HG03139 (cell line): ENCODE data around the gene TSPAN4.

ENCODE experiments used
- ATAC-seq: cut with Tn5 transposase; IDR thresholded peaks from one replicate; pipeline ENCODE4 v1.9.1; 2021; ENCODE audit not compliant: unreplicated experiment

The TSPAN4 gene

DNA sequence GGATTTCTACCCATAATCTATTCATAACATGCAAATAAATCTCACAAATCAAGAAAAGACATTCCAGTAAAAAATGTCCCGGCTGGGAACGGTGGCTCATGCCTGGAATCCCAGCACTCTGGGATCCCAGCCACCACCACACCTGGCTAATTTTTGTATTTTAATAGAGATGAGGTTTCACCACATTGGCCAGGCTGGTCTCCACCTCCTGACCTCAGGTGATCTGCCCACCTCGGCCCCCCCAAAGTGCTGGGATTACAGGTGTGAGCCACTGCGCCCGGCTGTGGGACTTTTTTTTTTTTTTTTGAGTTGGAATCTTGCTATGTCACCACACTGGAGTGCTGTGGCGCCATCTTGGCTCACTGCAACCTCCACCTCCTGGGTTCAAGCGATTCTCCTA, 63.3 kb downstream of the TSPAN4 start:
- no peak for ATAC-seq

GRCh38 chr11:907668-908067, 65.0 kb downstream of the TSPAN4 start:
- no peak for ATAC-seq

DNA sequence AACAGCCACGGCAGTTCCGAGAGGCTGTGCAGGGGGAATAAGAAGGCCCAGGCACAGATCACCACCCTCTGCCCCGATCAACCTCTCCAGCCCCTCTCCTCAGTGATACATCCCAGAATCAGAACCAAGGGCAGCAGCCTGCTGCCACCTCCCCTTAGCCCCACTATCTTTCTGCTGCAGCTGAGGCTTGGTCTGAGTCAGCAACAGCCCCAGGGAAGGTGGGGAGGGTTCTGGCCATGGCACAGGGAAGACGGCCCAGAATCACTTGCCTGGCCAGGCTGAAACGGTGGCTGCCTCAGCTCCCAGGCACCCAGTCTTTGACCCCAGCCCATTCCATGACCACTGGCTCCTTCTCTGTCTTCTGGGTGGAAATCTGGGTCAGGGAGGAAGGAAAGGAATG, 65.6 kb downstream of the TSPAN4 start:
- no peak for ATAC-seq

DNA sequence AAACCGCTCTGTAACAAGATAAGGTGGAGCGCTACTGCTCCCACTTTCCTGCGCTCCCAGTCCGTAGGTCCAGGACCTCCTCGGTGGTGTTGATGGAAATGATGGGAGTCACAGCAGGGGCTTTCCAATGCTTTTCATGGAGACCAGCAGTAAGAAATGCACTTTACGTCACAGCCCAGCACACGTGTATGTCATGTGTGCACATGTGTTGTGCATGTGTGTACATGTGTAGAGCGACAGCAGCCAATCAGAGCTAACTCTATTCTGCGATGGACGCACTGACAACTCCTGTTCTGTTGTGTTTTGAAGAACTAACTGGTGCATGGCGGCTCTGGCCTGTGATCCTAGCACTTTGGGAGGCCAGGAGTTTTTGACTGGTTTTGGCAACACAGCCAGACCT, 66.8 kb downstream of the TSPAN4 start:
- no peak for ATAC-seq

GRCh38 chr11:910044-910588, 67.5 kb downstream of the TSPAN4 start:
- no peak for ATAC-seq

GRCh38 chr11:910589-911030, 68.0 kb downstream of the TSPAN4 start, which contains the start of gene CHID1:
TSS of gene CHID1 (minus strand) at chr11:910810. CDS start at chr11:904816, 5,994 bp downstream.
- peak; percentile 81 for ATAC-seq

DNA sequence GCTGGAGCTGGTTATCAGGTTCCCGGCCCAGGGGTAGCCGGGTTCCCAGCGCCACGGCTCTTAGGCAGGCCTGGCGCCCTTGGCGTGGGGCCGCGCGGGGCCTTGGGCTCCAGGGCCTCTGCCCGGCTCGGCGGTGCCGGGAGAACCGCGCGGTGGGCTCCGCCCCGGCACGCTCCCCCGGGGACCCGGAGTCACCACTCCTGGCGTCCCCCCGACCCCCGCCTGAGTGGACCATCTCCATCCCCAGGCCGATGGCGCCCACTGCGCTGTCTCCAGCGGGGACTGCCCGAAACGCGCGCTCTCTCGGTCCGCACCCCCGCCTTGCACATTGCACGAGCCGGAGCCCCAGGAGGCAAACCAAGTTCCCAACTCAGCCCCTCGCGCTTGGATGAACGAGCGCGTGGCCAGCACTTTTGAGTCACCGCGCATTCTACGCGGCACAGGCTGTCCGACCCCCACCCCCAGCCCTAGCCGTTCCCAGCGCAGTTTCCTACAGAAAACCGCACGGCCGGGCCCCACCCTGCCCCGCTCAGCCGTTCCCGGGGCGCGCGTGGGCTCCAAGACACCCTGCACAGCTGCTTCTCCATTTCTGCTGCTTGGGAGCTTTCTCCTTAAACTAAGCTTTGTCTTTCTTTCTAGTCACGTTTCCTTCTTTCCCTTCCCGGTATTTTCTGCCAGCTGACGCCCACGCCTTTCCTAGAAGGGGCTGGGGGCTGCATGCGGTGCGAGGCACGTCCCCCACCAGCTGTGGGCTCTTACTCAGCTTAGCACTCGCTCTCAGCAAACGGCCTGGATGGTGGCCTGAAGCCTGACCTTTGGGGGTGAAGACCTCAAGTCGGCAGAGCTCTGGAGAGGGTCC, 68.6 kb downstream of the TSPAN4 start:
- peak; percentile 20 for ATAC-seq

DNA sequence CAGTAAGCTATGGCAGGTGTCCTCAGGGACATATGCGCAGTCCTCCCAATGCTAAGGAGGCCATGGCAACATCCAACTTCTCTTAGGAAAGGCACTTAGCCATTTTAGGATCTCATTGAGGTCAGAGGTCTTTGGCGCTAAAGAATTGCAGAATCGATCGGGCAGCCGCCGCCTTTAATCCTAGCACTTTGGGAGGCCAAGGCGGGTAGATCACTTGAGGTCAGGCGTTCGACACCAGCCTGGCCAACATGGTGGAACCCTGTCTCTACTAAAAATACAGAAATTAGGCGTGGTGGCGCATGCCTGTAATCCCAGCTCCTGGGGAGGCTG, 69.2 kb downstream of the TSPAN4 start:
- ATAC-seq = no peak

DNA sequence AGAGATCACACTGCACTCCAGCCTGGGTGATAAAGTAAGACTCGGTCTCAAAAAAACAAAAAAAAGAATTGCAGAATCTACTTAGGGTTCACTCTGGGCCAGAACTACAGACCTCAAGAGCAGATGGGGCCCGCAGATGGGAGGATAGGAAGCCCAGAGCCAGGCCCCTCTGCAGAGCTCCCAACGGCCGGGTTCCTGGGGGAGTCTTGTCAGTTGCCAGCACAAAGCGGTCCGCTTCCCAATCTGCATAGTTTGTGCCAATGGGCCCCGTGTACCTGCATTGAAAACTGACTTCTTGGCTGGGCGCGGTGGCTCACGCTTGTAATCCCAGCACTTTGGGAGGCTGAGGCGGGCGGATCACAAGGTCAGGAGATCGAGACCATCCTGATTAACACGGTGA, 69.6 kb downstream of the TSPAN4 start:
- ATAC-seq = no peak

DNA sequence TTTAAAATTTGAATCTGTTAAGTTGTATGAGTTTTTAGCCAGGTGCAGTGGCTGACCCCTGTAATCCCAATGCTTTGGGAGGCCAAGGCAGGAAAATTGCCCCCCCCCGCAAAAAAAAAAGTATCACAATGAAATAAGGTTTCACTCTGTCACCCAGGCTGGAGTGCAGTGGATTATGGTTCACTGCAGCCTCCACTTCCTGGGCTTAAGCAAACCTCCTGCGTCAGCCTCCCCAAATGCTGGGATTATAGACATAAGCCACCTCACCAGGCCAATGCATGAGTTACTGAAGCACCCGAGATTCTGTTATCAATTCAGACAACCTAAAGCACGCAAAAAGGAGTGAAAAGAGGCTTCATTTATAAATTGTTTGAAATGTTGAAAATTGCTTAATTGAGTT, 70.4 kb downstream of the TSPAN4 start:
- no peak for ATAC-seq

- no peak for ATAC-seq
These were observed 71.6 kb downstream of the TSPAN4 start for GRCh38 chr11:914204-914603.

- ATAC-seq = no peak
These were observed 72.3 kb downstream of the TSPAN4 start for GRCh38 chr11:914747-915501.
